ENCODE results near the gene MYD88.

Gene MYD88

DNA sequence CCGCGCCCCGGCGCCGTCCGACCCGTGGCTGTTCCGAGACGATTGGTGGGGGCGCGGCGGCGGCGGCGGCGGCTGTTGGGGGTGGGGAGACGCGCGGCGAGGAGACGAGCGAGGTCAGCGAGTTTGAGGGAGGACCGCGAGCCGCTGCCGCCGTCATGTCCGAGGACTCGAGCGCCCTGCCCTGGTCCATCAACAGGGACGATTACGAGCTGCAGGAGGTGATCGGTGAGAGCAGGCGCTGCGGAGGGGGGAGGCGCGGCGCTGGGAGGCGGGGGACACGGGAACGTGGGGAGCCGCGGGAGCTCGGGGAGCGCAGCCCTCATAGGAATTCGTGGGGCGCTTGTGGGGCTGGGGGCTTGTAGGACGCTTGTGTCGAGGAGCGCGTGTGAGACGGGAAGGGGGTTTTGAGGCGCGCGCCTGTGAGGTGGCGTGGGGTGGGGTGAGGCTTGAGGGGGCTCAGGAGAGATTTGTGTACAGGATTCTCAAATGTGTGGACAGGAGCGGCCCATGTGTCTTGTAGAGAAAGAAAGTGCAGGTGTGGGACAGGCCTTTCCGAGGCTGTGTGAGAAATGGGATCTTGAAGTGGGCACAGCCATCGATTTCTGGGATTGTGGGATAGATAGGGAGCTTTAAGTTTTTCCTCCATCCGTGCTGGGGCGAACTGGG lies 27.4 kb downstream of the MYD88 start:
- DNase-seq (ENCODE audit: low read depth in 2 of 2) = no peak

DNA sequence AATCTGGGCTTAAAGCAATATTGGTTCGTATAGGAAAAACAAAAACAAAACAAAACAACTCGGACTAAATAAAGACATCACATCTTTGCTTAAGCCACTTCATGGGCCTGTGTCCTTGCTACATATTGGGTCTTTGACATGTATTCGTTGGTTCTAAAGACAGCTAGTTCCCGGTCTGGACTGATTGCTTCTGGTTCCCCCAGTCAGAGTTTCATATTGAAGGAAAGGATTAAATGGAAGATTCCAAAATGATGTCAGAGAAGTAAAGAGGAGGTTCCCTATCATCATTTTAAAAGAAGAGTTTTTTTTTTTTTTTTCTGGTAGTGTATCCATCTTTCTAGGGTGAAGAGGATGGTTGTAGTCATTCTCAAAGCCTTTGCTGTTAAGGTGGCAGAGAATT lies 29.1 kb downstream of the MYD88 start:
- DNase-seq (ENCODE audit: low read depth in 2 of 2) = no peak

DNA sequence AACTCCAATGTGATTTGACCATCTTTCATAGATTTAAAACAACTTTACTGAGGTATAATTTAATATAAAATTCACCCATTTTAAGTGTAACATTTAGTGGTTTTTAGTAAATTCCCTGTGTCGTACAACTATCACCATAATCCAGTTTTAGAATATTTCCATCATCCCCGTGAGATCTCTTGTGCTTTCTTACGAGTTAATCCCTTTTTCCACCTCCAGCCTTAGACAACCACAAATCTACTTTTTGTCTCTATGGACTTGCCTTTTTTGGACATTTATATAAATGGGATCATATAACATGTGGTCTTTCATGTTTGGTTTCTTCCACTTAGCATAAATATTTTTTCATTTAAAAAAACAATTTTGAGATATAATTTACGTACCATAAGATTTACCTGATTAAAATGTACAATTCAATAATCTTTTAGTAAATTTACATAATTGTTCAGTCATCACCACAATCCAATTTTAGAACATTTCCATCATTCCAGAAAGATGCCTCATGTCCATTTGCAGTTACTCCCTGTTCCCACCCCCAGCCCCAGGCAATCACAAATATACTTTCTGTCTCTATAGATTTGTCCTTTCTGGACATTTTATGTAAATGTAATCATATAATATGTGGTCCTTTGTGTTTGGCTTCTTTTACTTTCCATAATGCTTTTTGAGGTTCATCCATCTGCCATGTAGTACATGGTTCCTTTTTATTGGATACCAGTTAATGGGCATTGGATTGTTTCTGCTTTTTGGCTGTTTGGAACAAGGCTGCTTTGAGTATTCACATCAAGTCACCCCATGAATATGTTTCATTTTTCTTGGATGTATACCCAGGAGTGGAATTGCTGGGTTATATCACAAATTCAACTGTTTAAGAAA lies 29.9 kb downstream of the MYD88 start:
- no peak for DNase-seq (ENCODE audit: low read depth in 2 of 2)

DNA sequence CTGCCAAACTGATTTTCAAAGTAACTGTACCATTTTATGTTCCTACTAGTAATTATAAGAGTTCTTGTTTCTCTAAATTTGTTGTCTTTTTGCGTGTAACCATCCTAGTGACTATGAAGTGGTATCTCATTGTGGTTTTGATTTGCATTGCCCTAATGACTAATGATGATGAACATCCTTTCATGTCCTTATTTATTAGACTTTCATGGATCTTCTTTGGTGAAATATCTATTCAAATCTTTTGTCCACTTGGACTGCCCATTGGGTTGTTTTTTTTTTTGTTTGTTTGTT lies 30.5 kb downstream of the MYD88 start:
- DNase-seq (ENCODE audit: low read depth in 2 of 2) = no peak

DNA sequence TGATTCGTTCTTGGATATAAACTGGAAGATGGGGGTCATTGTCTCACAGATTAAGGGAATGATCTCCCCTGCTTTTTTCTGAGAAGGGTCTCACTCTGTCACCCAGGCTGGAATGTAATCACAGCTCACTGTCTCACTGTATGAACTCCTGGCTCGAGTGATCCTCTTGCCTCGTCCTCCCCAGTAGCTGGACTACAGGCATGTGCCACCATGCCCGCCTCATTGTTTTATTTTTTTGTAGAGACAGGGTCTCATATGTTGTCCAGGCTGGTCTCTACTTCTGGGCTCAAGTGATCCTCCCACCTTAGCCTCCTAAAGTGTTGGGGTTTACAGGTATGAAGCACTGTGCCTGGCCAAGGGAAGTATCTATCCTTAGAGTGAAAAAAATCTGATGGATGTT lies 32.3 kb downstream of the MYD88 start:
- no peak for DNase-seq (ENCODE audit: low read depth in 2 of 2)

DNA sequence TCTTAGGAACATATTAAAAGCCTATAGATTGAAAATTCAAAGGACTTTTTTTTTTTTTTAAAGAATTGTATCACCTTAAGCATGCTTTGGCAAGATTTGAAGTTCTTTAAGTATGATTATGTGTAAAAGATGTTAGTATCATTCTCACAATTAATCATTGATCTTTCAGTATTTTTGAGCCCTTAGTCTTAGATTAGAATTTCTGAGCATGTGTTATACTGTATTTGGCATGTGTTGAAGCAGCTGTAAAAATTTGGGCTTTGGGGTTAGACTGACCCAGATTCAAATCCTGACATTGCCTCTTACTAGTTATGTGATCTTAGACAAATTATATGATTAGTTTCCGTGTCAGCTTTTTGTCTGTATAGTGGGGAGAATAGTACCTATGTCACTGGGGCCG lies 33.2 kb downstream of the MYD88 start:
- no peak for DNase-seq (ENCODE audit: low read depth in 2 of 2)

DNA sequence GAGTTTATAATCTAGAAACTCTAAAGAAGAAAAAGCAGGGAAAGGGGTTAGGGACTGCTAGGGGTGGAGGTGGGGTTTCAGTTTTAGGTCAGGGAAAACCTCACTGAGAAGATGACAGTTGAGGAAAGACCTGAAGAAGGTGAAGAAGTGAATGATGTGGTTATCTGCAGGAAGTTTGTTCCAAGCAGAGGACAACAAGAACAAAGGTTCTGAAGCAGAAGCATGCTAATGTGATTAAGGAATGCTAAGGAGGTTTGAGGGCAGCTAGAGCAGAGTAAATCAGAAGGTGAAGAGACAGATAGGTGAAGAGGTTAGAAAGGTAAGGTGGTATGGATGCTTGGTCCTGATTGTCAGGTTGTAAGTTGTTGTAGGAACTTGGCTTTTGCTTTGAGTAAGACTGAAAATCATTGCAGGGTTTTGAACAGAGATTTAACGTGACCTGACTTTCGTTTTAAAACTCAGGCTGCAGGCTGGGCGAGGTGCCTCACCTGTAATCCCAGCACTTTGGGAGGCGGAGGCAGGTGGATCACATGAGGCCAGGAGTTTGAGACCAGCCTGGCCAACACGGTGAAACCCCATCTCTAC lies 35.5 kb downstream of the MYD88 start:
- DNase-seq (ENCODE audit: low read depth in 2 of 2) = no peak

DNA sequence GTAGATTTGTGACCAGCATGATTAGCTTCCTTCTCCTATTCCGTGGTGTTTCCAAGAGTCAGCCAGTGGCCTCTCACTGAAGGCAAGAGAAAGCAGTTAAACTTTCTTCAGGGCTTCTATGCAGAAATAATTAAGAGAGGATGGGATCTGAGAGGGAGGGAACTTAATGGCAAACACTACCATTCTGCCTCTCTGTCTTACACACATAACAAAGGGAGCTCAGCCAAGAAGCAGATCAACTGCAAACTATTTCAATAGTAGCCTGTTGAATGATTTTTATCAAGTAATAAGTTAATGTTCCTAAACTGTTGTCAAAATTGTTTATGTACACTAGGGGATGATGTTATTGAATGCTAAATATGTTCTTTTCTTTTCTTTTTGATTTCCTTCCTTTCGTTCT lies 38.7 kb downstream of the MYD88 start:
- DNase-seq (ENCODE audit: low read depth in 2 of 2) = no peak

DNA sequence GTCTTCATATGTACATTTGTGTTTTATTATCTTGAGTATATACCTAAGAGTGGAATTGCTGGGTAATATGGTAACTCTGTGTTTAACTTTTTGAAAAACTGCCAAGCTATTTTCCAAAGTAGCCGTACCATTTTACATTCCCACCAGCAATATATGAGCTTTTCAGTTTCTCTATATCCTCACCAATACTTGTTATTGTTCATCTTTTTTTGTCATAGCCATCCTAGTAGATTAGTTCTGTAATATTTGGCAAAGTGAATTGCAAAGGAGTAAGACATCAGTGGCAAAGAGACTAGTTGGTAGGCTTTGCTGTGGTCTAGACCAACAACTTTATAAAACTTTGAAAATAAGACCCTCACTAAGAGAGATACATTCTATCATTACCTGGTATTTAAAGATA lies 48.3 kb downstream of the MYD88 start:
- DNase-seq (ENCODE audit: low read depth in 2 of 2) = no peak

DNA sequence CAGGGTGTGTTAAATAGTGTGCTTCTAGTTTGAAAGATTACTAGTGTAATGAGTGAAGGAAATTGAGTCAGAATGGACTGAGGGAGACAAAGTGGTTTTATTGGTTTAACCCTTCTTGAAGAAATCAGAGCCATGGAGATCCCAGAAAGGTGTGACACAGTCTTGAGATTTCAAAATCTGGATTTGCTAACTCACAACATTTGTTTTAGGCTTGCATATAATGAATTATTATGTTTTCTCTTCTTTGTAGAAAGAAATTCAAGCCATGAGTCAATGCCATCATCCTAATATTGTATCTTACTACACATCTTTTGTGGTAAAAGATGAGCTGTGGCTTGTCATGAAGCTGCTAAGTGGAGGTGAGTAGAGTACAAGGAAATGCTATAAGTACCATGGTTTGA lies 52.0 kb downstream of the MYD88 start:
- no peak for DNase-seq (ENCODE audit: low read depth in 2 of 2)

Data from stimulated activated CD8-positive, alpha-beta memory T cell treated with anti-CD3 and anti-CD28 coated beads, Interleukin-15, amount 100 ng/mL, for 48 hours (primary cell).